Lower leg skin (tissue), 3 donors: ENCODE measurements around the gene SMCO3.

Experiments
- POLR2A ChIP-seq, 2 donors: fragments of 450-650 bp; IDR thresholded peaks; one replicate each; pipeline ENCODE4 v1.6.1; 2016 to 2017; ENCODE audit warnings: antibody characterized with exemption in 2 of 2, mild to moderate bottlenecking in 1 of 2, moderate library complexity in 1 of 2
- TF ChIP-seq, protein P1 (sequence below), 3 donors: fragments of 450-650 bp; IDR thresholded peaks; one replicate each; pipeline ENCODE4 v1.5.1; 2016; ENCODE audit warnings: antibody characterized with exemption in 3 of 3, mild to moderate bottlenecking in 3 of 3, moderate library complexity in 2 of 3

DNA sequence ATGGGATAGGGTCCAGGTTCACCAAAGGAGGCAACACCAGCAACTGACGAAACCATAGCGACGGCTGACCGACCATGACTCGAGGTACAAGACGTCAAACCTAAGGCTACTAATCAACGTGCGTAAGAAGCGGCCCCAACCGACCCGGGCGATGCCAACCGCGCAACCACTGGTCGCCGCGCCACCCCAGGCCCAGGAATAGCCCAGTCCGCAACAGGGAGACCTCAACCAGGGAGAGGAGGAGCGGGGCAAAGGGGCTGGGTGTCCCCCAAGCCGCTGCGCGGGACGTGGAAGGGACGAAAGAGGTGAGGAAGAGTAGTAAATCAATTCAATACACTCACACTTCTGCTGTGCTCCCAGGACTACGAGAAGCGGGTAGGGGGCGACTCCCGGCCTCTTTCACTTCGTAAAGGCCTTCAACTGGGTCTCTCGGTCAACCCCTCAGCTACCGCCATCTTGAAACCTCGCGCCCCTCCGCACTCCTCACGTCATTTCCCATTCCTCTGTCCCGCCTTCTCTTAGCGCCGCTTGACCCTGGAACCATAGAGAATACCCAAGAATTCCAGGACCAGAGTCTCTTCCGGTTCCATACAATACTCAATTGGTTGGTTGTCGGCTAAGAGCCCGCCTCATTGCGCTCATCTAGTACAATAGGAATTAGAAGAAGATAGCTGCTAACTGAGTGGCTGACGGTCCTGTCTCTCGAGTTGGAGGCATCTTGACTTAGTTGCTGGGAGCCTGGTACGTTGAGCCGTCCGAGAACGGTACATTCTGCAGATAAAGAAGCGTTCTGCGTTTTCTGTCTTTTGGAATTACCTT lies 10.8 kb downstream of the SMCO3 start, which contains the start of the genes C12orf60 and WBP11:
- no peak for TF ChIP-seq POLR2A (IDR thresholded peaks at IDR 0.05)
- TF ChIP-seq, protein P1, sequence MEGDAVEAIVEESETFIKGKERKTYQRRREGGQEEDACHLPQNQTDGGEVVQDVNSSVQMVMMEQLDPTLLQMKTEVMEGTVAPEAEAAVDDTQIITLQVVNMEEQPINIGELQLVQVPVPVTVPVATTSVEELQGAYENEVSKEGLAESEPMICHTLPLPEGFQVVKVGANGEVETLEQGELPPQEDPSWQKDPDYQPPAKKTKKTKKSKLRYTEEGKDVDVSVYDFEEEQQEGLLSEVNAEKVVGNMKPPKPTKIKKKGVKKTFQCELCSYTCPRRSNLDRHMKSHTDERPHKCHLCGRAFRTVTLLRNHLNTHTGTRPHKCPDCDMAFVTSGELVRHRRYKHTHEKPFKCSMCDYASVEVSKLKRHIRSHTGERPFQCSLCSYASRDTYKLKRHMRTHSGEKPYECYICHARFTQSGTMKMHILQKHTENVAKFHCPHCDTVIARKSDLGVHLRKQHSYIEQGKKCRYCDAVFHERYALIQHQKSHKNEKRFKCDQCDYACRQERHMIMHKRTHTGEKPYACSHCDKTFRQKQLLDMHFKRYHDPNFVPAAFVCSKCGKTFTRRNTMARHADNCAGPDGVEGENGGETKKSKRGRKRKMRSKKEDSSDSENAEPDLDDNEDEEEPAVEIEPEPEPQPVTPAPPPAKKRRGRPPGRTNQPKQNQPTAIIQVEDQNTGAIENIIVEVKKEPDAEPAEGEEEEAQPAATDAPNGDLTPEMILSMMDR (IDR thresholded peaks at IDR 0.05) = no peak
